Activated B cell treated with CpG ODN at 0.5 μM for 24 hours (primary cell): ENCODE data around the gene SAE1. TPM values are rescaled to one million over a fixed set of nuclear protein-coding genes. Genes with fewer than 3 reads are reported as not detected.

Experiments used
- ATAC-seq: fragments of 200-7000 bp; cut with Tn5 transposase; one replicate; pipeline ENCODE4 v1.10.0; 2021; ENCODE audit warnings: low read depth, mild to moderate bottlenecking, moderate library complexity
- CTCF ChIA-PET: fragments of 350-600 bp; sonication (Branson Sonifier 250); formaldehyde crosslinking; loops from one replicate; lab custom pipeline; 2021; ENCODE audit warnings: antibody characterized with exemption; lab: Charles Lee
- POLR2A ChIA-PET: fragments of 350-600 bp; sonication (Branson Sonifier 250); formaldehyde crosslinking; loops from one replicate; lab custom pipeline; 2021; ENCODE audit warnings: antibody characterized with exemption; lab: Charles Lee
- DNase-seq: peaks from one replicate; pipeline ENCODE4 v3.0.0; 2022
- H3K27ac Mint-ChIP-seq: one replicate; pipeline ENCODE4 v1.8.0; 2020; ENCODE audit warnings: mixed read lengths
- H3K27me3 Mint-ChIP-seq: one replicate; pipeline ENCODE4 v1.8.0; 2021; ENCODE audit warnings: mixed read lengths
- H3K36me3 Mint-ChIP-seq: one replicate; pipeline ENCODE4 v1.8.0; 2021; ENCODE audit warnings: low read depth, mixed read lengths
- H3K4me1 Mint-ChIP-seq: one replicate; pipeline ENCODE4 v1.8.0; 2021; ENCODE audit warnings: mixed read lengths
- H3K4me3 Mint-ChIP-seq: one replicate; pipeline ENCODE4 v1.8.0; 2020; ENCODE audit warnings: mild to moderate bottlenecking, mixed read lengths
- H3K9me3 Mint-ChIP-seq: one replicate; pipeline ENCODE4 v1.8.0; 2020; ENCODE audit warnings: mixed read lengths
- intact Hi-C: fragments of 100-400 bp; cut with micrococcal nuclease; formaldehyde crosslinking; loops from one replicate; pipeline ENCODE4 v1.15.1; 2024
- total RNA-seq: library from RNA; stranded (reverse); gene quantifications from 2 replicates; pipeline ENCODE4 v1.2.3, GENCODE V29; 2022
- TF ChIP-seq, protein P1 (sequence below): fragments of 200-600 bp; IDR thresholded peaks from one replicate; pipeline ENCODE4 v1.8.0; 2022; ENCODE audit warnings: antibody characterized with exemption, mild to moderate bottlenecking

SAE1 gene
- total RNA-seq, 1 donor from 2014 or later: 67.4 TPM

DNA sequence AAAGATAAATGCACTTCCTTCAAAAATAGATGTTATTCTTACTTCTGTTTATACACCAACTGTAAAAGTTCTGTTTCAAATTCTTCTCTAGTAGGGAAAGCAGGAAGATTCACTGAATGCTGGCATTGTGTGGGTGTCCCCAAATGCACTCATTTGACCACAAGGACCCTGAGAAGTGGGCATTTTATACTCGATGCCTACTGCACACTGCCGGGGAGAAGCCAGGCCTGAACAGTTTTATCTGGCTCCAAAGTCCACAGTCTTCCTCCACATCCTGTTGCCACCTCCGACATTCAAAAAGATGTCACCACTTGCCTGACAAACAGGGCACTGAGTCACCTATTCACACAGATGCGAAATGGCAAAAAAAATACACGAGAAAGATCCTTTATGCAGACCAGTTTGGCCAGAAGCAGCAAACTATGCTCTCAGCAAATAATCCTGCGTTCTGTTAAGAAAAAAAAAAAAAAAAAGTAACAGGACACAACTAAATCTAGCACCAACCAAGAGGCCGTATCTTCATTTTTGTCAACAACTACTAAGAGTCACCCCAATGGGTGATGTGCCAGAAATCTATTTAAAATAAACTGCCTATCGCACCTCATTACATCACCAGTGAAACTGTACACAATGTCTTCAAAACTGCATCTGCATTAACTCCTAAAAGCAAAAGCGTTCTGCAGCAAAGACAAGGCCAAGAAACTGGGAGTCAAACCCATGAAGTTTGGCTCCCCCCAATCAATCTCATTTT, 23.3 kb upstream of the SAE1 start:
- ATAC-seq (no peak), DNase-seq (no peak)
- intact Hi-C loops: no loop called here
- Mint-ChIP-seq H3K27ac (peak overlapping the region; percentile 57), H3K27me3 (no peaks in the 10 kb centered on the region), H3K4me1 (peaks cover 65% of the 10 kb centered on the region), H3K4me3 (peak overlapping the region; percentile 30), H3K36me3 (peaks cover 57% of the 10 kb centered on the region), H3K9me3 (no peaks in the 10 kb centered on the region)
- ChIA-PET POLR2A (interaction anchor here (1.4 to 1.5 kb wide), 2 partner anchors 11 to 12 kb away, joined by 3 to 6 read pairs; no protein-coding TSS in a partner anchor), CTCF (interaction anchor here (1.0 to 1.8 kb wide), 2 partner anchors 26 to 27 kb away, joined by 3 to 6 read pairs; no protein-coding TSS in a partner anchor)
- TF ChIP-seq, protein P1, sequence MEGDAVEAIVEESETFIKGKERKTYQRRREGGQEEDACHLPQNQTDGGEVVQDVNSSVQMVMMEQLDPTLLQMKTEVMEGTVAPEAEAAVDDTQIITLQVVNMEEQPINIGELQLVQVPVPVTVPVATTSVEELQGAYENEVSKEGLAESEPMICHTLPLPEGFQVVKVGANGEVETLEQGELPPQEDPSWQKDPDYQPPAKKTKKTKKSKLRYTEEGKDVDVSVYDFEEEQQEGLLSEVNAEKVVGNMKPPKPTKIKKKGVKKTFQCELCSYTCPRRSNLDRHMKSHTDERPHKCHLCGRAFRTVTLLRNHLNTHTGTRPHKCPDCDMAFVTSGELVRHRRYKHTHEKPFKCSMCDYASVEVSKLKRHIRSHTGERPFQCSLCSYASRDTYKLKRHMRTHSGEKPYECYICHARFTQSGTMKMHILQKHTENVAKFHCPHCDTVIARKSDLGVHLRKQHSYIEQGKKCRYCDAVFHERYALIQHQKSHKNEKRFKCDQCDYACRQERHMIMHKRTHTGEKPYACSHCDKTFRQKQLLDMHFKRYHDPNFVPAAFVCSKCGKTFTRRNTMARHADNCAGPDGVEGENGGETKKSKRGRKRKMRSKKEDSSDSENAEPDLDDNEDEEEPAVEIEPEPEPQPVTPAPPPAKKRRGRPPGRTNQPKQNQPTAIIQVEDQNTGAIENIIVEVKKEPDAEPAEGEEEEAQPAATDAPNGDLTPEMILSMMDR: no peak

DNA sequence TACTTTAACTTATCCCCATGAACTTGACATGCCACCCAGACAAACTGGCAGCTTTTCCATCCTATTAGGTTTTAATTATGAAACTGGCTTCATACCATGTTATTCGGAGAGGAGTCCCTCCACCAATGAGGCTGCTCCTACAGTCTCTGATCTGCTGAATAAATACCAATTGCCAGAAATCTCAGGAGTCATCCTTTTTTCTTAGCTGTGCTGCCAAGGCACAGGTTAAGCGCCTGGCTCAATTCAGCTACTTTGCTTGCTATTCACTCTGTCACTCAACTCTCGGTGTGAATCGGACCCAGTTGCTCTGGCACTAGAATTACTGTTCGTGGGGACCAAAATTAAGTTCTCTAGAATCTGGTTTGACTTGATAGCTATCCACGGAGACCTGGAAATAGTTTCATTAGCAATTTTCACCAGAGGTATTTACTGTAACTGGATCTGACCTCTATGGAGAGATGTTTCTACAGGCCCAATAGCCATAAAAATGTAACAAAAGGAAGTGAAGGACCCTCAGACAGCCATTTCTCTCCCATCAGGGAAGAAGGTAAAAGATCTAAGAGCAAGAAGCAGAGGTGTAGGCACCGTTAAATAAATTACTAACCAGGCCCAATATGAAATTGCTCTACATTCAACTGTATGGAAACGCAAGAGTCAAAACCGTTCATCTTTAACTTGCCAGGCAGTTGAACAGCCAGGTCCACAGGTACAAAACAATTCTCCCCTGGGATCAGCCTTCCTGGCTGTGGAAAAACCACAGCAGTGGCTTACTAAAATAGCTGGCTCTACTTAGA, 22.5 kb upstream of the SAE1 start:
- no peaks in the 10 kb centered on the region for H3K9me3 Mint-ChIP-seq
- intact Hi-C loops: no loop called here
- H3K27me3 Mint-ChIP-seq: no peaks in the 10 kb centered on the region
- TF ChIP-seq, protein P1: no peak
- H3K4me3 Mint-ChIP-seq: peak overlapping the region; percentile 33
- CTCF ChIA-PET: interaction anchor here (1.0 kb wide), 1 partner anchor 27 kb away, joined by 3 read pairs; no protein-coding TSS in a partner anchor
- peaks cover 60% of the 10 kb centered on the region for H3K4me1 Mint-ChIP-seq
- peaks cover 54% of the 10 kb centered on the region for H3K36me3 Mint-ChIP-seq
- no peak for DNase-seq
- ATAC-seq: no peak
- POLR2A ChIA-PET: no interaction called here
- peak overlapping the region; percentile 57 for H3K27ac Mint-ChIP-seq

DNA sequence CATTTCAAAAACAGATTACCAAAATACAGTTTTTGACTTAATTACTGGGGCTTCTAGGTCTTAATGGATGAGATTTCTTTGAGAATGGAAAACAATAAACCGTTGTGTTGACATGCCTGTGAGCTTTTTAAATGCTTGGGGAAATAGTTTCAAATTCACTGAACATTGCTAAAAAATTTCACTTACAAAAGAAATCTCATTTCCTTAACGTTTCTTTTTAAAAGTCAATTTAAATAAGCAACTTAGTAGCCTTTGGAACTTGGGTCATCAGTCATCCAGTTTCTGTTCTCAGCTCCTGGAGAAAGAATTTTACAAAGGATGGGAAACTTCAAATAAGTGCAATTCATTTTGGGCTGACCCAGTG, 21.5 kb upstream of the SAE1 start:
- ChIA-PET CTCF (no interaction called here), POLR2A (interaction anchor here (0.7 to 1.7 kb wide), 3 partner anchors 11 to 165 kb away, joined by 3 to 5 read pairs (median 3); partner anchors contain the start of gene INAFM1)
- H3K27ac Mint-ChIP-seq: peak overlapping the region; percentile 100
- H3K4me3 Mint-ChIP-seq: peak overlapping the region; percentile 100
- DNase-seq: no peak
- intact Hi-C loops: no loop called here
- ATAC-seq: no peak
- TF ChIP-seq, protein P1: no peak
- H3K9me3 Mint-ChIP-seq: no peaks in the 10 kb centered on the region
- H3K36me3 Mint-ChIP-seq: peaks cover 55% of the 10 kb centered on the region
- H3K27me3 Mint-ChIP-seq: no peaks in the 10 kb centered on the region
- H3K4me1 Mint-ChIP-seq: peaks cover 70% of the 10 kb centered on the region

DNA sequence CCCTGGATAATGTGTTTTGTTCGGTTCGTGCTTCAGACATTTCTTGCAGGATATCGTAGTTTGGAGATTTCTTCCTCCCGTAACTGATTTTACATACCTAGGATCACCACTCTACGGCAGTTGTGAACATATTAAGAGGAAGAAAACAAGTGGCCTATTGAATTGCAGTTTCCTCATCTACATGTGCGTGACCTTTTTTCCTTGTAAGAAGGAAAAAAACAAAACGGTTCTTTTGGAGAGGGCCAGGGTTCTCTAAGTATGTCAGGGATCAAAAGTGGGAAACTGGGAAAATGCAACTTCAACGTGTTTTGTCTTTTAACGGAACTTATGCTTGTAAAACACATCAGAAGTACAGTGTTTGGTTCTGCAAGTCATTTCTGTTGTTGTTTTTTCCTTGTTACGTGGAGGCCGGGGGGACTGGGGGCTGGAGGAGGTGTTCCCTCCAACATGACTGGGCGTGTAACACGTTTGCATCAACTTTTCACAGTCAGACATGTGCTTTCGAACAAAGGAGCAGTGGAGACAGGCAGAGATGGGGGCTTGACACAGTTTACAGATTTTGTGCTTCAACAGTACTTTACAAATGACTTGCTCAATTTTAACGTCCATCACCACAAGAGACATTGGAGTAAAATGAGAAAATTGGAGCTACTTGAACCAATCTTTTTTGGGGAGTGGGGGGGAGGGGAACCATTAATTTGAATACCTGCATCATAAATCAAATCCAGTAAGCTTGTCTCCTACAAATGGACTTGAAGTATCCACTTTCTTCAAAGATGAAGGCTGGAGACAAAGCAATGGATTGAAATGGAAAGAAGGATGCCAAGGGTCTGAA, 20.9 kb upstream of the SAE1 start:
- peak overlapping the region; percentile 100 for H3K27ac Mint-ChIP-seq
- peak overlapping the region; percentile 100 for H3K4me3 Mint-ChIP-seq
- TF ChIP-seq, protein P1: no peak
- no peak for DNase-seq
- intact Hi-C loops: loop anchor here (1.0 to 5.0 kb wide), 4 partner anchors 15 to 492 kb away; partner anchors contain the start of gene SLC1A5
- peaks cover 68% of the 10 kb centered on the region for H3K4me1 Mint-ChIP-seq
- H3K27me3 Mint-ChIP-seq: no peaks in the 10 kb centered on the region
- POLR2A ChIA-PET: interaction anchor here (0.6 to 4.9 kb wide), 9 partner anchors 12 to 324 kb away, joined by 3 to 97 read pairs (median 4); partner anchors contain the start of gene INAFM1
- H3K36me3 Mint-ChIP-seq: peaks cover 50% of the 10 kb centered on the region
- CTCF ChIA-PET: no interaction called here
- H3K9me3 Mint-ChIP-seq: no peaks in the 10 kb centered on the region
- no peak for ATAC-seq
